ENCODE results near the gene SREK1. TPM values are rescaled to one million over a fixed set of nuclear protein-coding genes. Genes with fewer than 3 reads are reported as not detected.
A peak's percentile ranks its signal among the peaks of the same experiment; 100 is the strongest.

SREK1 gene
- total and polyA plus RNA-seq, 9 of the 15 experiments (the other 6 are each of a cell fraction or from before 2014, with no cell fraction given) = 40.8 to 128 (median 81.9) TPM

DNA sequence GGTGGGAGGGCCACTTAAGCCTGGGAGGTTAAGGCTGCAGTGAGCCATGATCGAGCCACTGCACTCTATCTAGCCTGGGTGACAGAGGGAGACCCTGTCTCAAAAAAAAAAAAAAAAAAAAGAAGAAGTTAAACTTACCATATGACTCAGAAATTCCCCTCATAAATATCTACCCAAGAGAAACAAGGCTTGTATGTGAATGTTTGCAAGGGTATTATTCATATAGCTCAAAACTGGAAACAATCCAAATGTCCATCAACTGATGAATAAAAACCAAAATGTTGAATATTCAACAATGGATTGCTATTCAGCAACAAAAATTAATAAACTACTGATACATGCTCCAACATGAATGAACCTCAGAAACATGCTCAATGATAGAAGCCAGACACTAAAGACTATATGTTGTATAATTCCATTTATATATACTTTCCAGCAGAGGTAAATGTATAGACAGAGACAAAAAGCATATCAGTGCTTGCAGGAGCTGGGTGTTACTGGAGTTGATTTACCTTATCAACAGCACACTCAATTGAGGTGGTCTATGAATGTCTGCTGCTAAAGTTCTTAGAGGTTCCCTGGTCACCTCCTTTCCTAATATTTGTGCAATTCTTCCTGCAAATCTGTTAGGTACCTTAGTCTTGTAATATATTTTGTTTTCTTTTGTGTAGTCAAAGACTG, 5.3 kb upstream of the SREK1 start:
- no peak overlapping the region for H3K4me3 ChIP-seq
- peak overlapping the region; percentile 97 for H2AFZ ChIP-seq (ENCODE audit: low read depth, low read length)
- H3K4me1 ChIP-seq (replicated peaks in 1 of 2; ENCODE audit: control insufficient read depth in 2 of 2, insufficient read depth in 2 of 2, low read length in 2 of 2) = peaks cover 0 to 24% of the 10 kb centered on the region in 2 experiments; a peak in 4 of 5 replicates
- no peaks in the 10 kb centered on the region for H3K79me2 ChIP-seq (ENCODE audit: control insufficient read depth, insufficient read depth, low read length)
- H3K4me2 ChIP-seq (ENCODE audit: insufficient read depth, low read length) = no peak overlapping the region
- H3K36me3 ChIP-seq (ENCODE audit: control insufficient read depth, insufficient read depth, low read length) = no peaks in the 10 kb centered on the region
- H4K20me1 ChIP-seq (replicated peaks; ENCODE audit: control insufficient read depth, insufficient read depth, low read length) = no peaks in the 10 kb centered on the region
- FAIRE-seq (peak; percentile 15), ATAC-seq (no peak), DNase-seq (ENCODE audit: extremely low read depth in 1 of 4, low spot score in 3 of 4) (peak in 1 of 4 experiments; percentile 19)
- ChIA-PET CTCF (ENCODE audit: low intra/inter-chr PET ratio) (no interaction called here), POLR2A (interaction anchor here (1.1 kb wide), 1 partner anchor 14 kb away, joined by 3 read pairs; no protein-coding TSS in a partner anchor)
- BruUV-seq (replicated peaks) = no TSS peak
- WGBS (ENCODE audit: insufficient coverage, low coverage, missing lambda C conversion rate) = 20% methylated on average over 1 of the region's 1 CpG
- in situ Hi-C loops (cut with MboI) (no loop called here), intact Hi-C loops (cut with micrococcal nuclease) (no loop called here)
- no peaks in the 10 kb centered on the region for H3K9me3 ChIP-seq (replicated peaks; ENCODE audit: control insufficient read depth, insufficient read depth, low read depth, low read length)
- no peaks in the 10 kb centered on the region for H3K9me1 ChIP-seq (ENCODE audit: control insufficient read depth, insufficient read depth, low read length)
- no peaks in the 10 kb centered on the region for H3K27me3 ChIP-seq (ENCODE audit: control insufficient read depth in 2 of 2, insufficient read depth in 2 of 2, low read length in 2 of 2)
- no peak overlapping the region for H3K9ac ChIP-seq (ENCODE audit: insufficient read depth in 1 of 2, low read depth in 2 of 2, low read length in 2 of 2)
- H3K27ac ChIP-seq (ENCODE audit: extremely low read depth, low read depth, low read length) = no peak overlapping the region
- no peak for TF ChIP-seq ZNF282 (CRISPR knock-in tag; IDR thresholded peaks at IDR 0.05)
- no peak for TF ChIP-seq ZNF354B (CRISPR knock-in tag; IDR thresholded peaks at IDR 0.05)
- no peak for TF ChIP-seq STAT5B (CRISPR knock-in tag; IDR thresholded peaks at IDR 0.05)
- TF ChIP-seq CBFA2T3 (IDR thresholded peaks at IDR 0.05) = peak; percentile 55
- no peak for TF ChIP-seq ZNF707 (CRISPR knock-in tag; conservative IDR thresholded peaks at IDR 0.05)
- TF ChIP-seq CBX2 (IDR thresholded peaks at IDR 0.05; ENCODE audit: insufficient read depth, low read length, poor library complexity, severe bottlenecking) = no peak
- TF ChIP-seq, protein P1, sequence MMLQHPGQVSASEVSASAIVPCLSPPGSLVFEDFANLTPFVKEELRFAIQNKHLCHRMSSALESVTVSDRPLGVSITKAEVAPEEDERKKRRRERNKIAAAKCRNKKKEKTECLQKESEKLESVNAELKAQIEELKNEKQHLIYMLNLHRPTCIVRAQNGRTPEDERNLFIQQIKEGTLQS (IDR thresholded peaks at IDR 0.05) = no peak
- TF ChIP-seq, protein P1 (CRISPR knock-in tag; conservative IDR thresholded peaks at IDR 0.05) = no peak
- TF ChIP-seq ZNF134 (CRISPR knock-in tag; conservative IDR thresholded peaks at IDR 0.05) = peak; percentile 83
- TF ChIP-seq, protein P2, sequence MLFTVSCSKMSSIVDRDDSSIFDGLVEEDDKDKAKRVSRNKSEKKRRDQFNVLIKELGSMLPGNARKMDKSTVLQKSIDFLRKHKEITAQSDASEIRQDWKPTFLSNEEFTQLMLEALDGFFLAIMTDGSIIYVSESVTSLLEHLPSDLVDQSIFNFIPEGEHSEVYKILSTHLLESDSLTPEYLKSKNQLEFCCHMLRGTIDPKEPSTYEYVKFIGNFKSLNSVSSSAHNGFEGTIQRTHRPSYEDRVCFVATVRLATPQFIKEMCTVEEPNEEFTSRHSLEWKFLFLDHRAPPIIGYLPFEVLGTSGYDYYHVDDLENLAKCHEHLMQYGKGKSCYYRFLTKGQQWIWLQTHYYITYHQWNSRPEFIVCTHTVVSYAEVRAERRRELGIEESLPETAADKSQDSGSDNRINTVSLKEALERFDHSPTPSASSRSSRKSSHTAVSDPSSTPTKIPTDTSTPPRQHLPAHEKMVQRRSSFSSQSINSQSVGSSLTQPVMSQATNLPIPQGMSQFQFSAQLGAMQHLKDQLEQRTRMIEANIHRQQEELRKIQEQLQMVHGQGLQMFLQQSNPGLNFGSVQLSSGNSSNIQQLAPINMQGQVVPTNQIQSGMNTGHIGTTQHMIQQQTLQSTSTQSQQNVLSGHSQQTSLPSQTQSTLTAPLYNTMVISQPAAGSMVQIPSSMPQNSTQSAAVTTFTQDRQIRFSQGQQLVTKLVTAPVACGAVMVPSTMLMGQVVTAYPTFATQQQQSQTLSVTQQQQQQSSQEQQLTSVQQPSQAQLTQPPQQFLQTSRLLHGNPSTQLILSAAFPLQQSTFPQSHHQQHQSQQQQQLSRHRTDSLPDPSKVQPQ (CRISPR knock-in tag; IDR thresholded peaks at IDR 0.05; ENCODE audit: borderline replicate concordance) = no peak
- no peak for TF ChIP-seq ZNF507 (tag; conservative IDR thresholded peaks at IDR 0.05)
- no peak for TF ChIP-seq XRCC3 (IDR thresholded peaks at IDR 0.05)
- no peak for TF ChIP-seq ETS1 (conservative IDR thresholded peaks at IDR 0.05; ENCODE audit: control insufficient read depth, low read depth, low read length)
- peak; percentile 26; the same call in 1 of the 2 replicates for TF ChIP-seq ARID1B (IDR thresholded peaks at IDR 0.05)
- no peak for TF ChIP-seq NFXL1 (CRISPR knock-in tag; IDR thresholded peaks at IDR 0.05)
- no peak for TF ChIP-seq POLR2AphosphoS2 (IDR thresholded peaks at IDR 0.05; ENCODE audit: low read length)
- peak; percentile 71 for TF ChIP-seq NFIC (IDR thresholded peaks at IDR 0.05)
- no peak for TF ChIP-seq KAT7 (CRISPR knock-in tag; IDR thresholded peaks at IDR 0.05; ENCODE audit: borderline replicate concordance)
- TF ChIP-seq RBM17 (IDR thresholded peaks at IDR 0.05; ENCODE audit: borderline replicate concordance, low read depth, low read length) = no peak
- TF ChIP-seq FOSL1 (tag; conservative IDR thresholded peaks at IDR 0.05) = peak; percentile 66
